HCT116 (cell line): ENCODE results near the gene OR13C4. TPM values are rescaled to one million over a fixed set of nuclear protein-coding genes. Genes with fewer than 3 reads are reported as not detected.

ENCODE experiments used
- ATAC-seq: fragments of 200-7000 bp; cut with Tn5 transposase; 2 replicates; pipeline ENCODE4 v1.9.1; 2020; ENCODE audit warnings: mild to moderate bottlenecking, moderate library complexity
- BruUV-seq: library from RNA; stranded (reverse); fragments of 400-500 nt; replicated peaks from 2 replicates; lab custom pipeline; 2021; lab: Mats Ljungman, UMichigan
- CTCF ChIA-PET: fragments of 300-600 bp; sonication (Branson Sonifier 250); formaldehyde crosslinking; loops from one replicate; lab custom pipeline; 2021; ENCODE audit warnings: antibody characterized with exemption; lab: Charles Lee
- POLR2A ChIA-PET: fragments of 300-600, 350-600 bp; sonication (Branson Sonifier 250); formaldehyde crosslinking; loops from one replicate; lab custom pipeline; 2021; ENCODE audit warnings: antibody characterized with exemption; lab: Charles Lee
- RAD21 ChIA-PET, 2 experiments: fragments of 300-600 bp; sonication (Branson Sonifier 250); formaldehyde crosslinking; loops; one replicate each; lab custom pipeline; 2023; ENCODE audit warnings: low total read pairs in 2 of 2; ENCODE audit not compliant: uncharacterized antibody in 2 of 2, unreplicated experiment in 2 of 2, low non-redundant PET in 1 of 2; lab: Charles Lee
- DNase-seq: peaks from one replicate; pipeline ENCODE4 v3.0.0-alpha.2; 2010; ENCODE audit warnings: low read depth, low spot score
- H2AFZ ChIP-seq: fragments of 200-600 bp; shearing (Covaris generic), sonication (generic); 2 replicates; pipeline ENCODE4 v1.6.1; 2017; ENCODE audit warnings: low read depth, mixed run types, mixed read lengths, antibody characterized with exemption, low read length; ENCODE audit not compliant: poor library complexity, severe bottlenecking
- H3K27ac ChIP-seq: 2 replicates; pipeline ENCODE4 v1.5.1; 2012; ENCODE audit warnings: low read depth, low read length
- H3K27me3 ChIP-seq: fragments of 200-600 bp; sonication (generic); 2 replicates; pipeline ENCODE4 v1.6.1; 2016; ENCODE audit warnings: mixed run types, low read length, mixed read lengths; ENCODE audit not compliant: insufficient read depth
- H3K36me3 ChIP-seq, 2 experiments: fragments of 200-500 bp in 1 of 2; fragments of 200-600 bp in 1 of 2; sonication (Bioruptor generic) in 1 of 2; sonication (generic) in 1 of 2; 2 replicates each; pipeline versions ENCODE4 v1.5.1 to v1.6.1; 2014 to 2016; ENCODE audit warnings: low read length in 2 of 2, inconsistent platforms in 1 of 2, mixed read lengths in 1 of 2, mixed run types in 1 of 2; ENCODE audit not compliant: insufficient read depth in 2 of 2, control insufficient read depth in 1 of 2
- H3K4me1 ChIP-seq, 2 experiments: fragments of 200-600 bp in 1 of 2; sonication (generic) in 1 of 2; 2 replicates each; pipeline versions ENCODE4 v1.5.1 to v1.6.1; 2012 to 2017; ENCODE audit warnings: low read length in 2 of 2, inconsistent platforms in 1 of 2, mild to moderate bottlenecking in 1 of 2, mixed read lengths in 1 of 2, mixed run types in 1 of 2, moderate library complexity in 1 of 2; ENCODE audit not compliant: insufficient read depth in 2 of 2, control insufficient read depth in 1 of 2
- H3K4me2 ChIP-seq: fragments of 200-600 bp; sonication (generic); 2 replicates; pipeline ENCODE4 v1.6.1; 2017; ENCODE audit warnings: mixed run types, low read length, mixed read lengths
- H3K4me3 ChIP-seq, 2 experiments: fragments of 200-600 bp in 1 of 2; sonication (generic) in 1 of 2; replicated peaks in 1 of 2; 2 replicates each; pipeline ENCODE4 v1.5.1; 2011 to 2016; ENCODE audit warnings: low read length in 2 of 2, control low read depth in 1 of 2, low read depth in 1 of 2, mild to moderate bottlenecking in 1 of 2, mixed read lengths in 1 of 2, mixed run types in 1 of 2
- H3K79me2 ChIP-seq: fragments of 200-600 bp; sonication (generic); 2 replicates; pipeline ENCODE4 v1.6.1; 2017; ENCODE audit warnings: mild to moderate bottlenecking, mixed run types, low read length, moderate library complexity, mixed read lengths; ENCODE audit not compliant: insufficient read depth
- H3K9ac ChIP-seq: fragments of 200-600 bp; sonication (generic); 2 replicates; pipeline ENCODE4 v1.6.1; 2016; ENCODE audit warnings: low read length, mixed read lengths
- H3K9me2 ChIP-seq: fragments of 200-600 bp; sonication (generic), shearing (Covaris generic); 2 replicates; pipeline ENCODE4 v1.6.1; 2017; ENCODE audit warnings: mixed run types, mild to moderate bottlenecking, moderate library complexity; ENCODE audit not compliant: insufficient read depth
- H3K9me3 ChIP-seq, 2 experiments: fragments of 200-500 bp in 1 of 2; fragments of 200-600 bp in 1 of 2; sonication (Bioruptor generic) in 1 of 2; sonication (generic) in 1 of 2; 2 replicates each; pipeline ENCODE4 v1.6.1; 2014 to 2017; ENCODE audit warnings: low read length in 2 of 2, mixed read lengths in 2 of 2, inconsistent platforms in 1 of 2, low read depth in 1 of 2, mild to moderate bottlenecking in 1 of 2, mixed run types in 1 of 2, moderate library complexity in 1 of 2; ENCODE audit not compliant: control insufficient read depth in 1 of 2, insufficient read depth in 1 of 2
- H4K20me1 ChIP-seq: fragments of 200-600 bp; sonication (generic), shearing (Covaris generic); 2 replicates; pipeline ENCODE4 v1.6.1; 2017; ENCODE audit warnings: mixed run types, mild to moderate bottlenecking, moderate library complexity; ENCODE audit not compliant: insufficient read depth
- ATF3 ChIP-seq: IDR thresholded peaks from 2 replicates; pipeline ENCODE4 v1.6.1; 2012
- CBX3 ChIP-seq: IDR thresholded peaks from 2 replicates; pipeline ENCODE4 v1.6.1; 2012; ENCODE audit warnings: low read depth
- CEBPB ChIP-seq: IDR thresholded peaks from 2 replicates; pipeline ENCODE4 v1.6.1; 2012; ENCODE audit warnings: low read depth
- EGR1 ChIP-seq: IDR thresholded peaks from 2 replicates; pipeline ENCODE4 v1.6.1; 2012; ENCODE audit warnings: low read depth
- EZH2 ChIP-seq: fragments of 200-600 bp; sonication (generic); IDR thresholded peaks from 2 replicates; pipeline ENCODE4 v1.6.1; 2017; ENCODE audit warnings: antibody characterized with exemption, mixed run types
- EZH2phosphoT487 ChIP-seq: fragments of 200-600 bp; IDR thresholded peaks from 2 replicates; pipeline ENCODE4 v1.6.1; 2018; ENCODE audit warnings: antibody characterized with exemption, borderline replicate concordance
- FOSL1 ChIP-seq: IDR thresholded peaks from 2 replicates; pipeline ENCODE4 v1.6.1; 2012; ENCODE audit warnings: low read depth
- JUND ChIP-seq: IDR thresholded peaks from 2 replicates; pipeline ENCODE4 v1.6.1; 2012
- POLR2A ChIP-seq: IDR thresholded peaks from 2 replicates; pipeline ENCODE4 v1.7.0; 2011; ENCODE audit warnings: borderline replicate concordance; ENCODE audit not compliant: insufficient read depth, insufficient read length; ENCODE audit errors: extremely low read depth
- POLR2AphosphoS5 ChIP-seq: IDR thresholded peaks from 2 replicates; pipeline ENCODE4 v1.6.1; 2011; ENCODE audit warnings: mild to moderate bottlenecking, low read depth, low read length, moderate library complexity
- RAD21 ChIP-seq: IDR thresholded peaks from 2 replicates; pipeline ENCODE4 v1.6.1; 2012; ENCODE audit warnings: low read depth, mild to moderate bottlenecking
- SP1 ChIP-seq: IDR thresholded peaks from 2 replicates; pipeline ENCODE4 v1.6.1; 2012; ENCODE audit warnings: low read depth
- SRF ChIP-seq: IDR thresholded peaks from 2 replicates; pipeline ENCODE4 v1.6.1; 2012; ENCODE audit warnings: low read depth
- TCF7L2 ChIP-seq: IDR thresholded peaks from 2 replicates; pipeline ENCODE4 v1.7.0; 2011; ENCODE audit warnings: borderline replicate concordance, inconsistent platforms; ENCODE audit not compliant: insufficient read depth, insufficient read length; ENCODE audit errors: extremely low read depth
- ZFX ChIP-seq: fragments of 450-650 bp; IDR thresholded peaks from 2 replicates; pipeline ENCODE4 v1.6.1; 2017
- ZNF274 ChIP-seq: fragments of 200-500 bp; sonication (Bioruptor generic); IDR thresholded peaks from 2 replicates; pipeline ENCODE4 v1.6.1; 2014; ENCODE audit warnings: mild to moderate bottlenecking, low read depth, low read length, inconsistent platforms
- intact Hi-C: fragments of 100-400 bp; cut with micrococcal nuclease; formaldehyde crosslinking; loops from 2 replicates; pipeline ENCODE4 v1.10.0; 2022
- total RNA-seq: library from RNA; stranded (reverse); gene quantifications from one replicate; pipeline ENCODE4 v1.2.1, GENCODE V29; 2021; ENCODE audit not compliant: unreplicated experiment
- TF ChIP-seq, protein P1 (sequence below): IDR thresholded peaks from 2 replicates; pipeline ENCODE4 v1.6.1; 2012

OR13C4 gene
- total RNA-seq, 1 experiment from 2014 or later, result not detected

DNA sequence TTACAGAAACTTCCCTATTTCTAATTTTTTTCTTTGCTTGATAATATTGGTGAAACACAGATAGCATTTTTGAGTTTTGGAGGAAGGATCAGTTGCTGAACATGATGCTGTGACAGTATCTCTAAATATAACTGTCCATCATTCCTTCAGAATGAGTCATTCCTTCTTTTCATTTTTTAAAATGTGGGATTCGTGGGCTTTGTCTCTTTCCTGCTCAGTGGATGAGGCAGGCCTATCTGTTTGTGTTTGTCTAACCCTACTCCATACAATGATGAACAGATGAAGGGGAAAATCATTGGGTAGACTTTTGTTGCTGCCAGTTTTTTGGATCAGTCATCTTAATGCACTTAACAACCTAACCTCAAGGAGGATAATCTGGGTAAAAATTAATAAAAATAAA, 26.3 kb upstream of the OR13C4 start:
- no TSS peak for BruUV-seq
- Histone ChIP-seq H3K9me2 (no peaks in the 10 kb centered on the region), H3K4me1 (no peaks in the 10 kb centered on the region), H3K4me3 (no peak overlapping the region), H4K20me1 (no peaks in the 10 kb centered on the region), H3K4me2 (no peak overlapping the region), H3K27ac (no peak overlapping the region), H3K9ac (no peak overlapping the region), H3K79me2 (no peaks in the 10 kb centered on the region), H3K27me3 (no peaks in the 10 kb centered on the region), H3K9me3 (no peaks in the 10 kb centered on the region), H3K36me3 (no peaks in the 10 kb centered on the region), H2AFZ (no peak overlapping the region)
- TF ChIP-seq POLR2AphosphoS5 (no peak), CBX3 (no peak), EGR1 (no peak), SRF (no peak)
- DNase-seq (no peak), ATAC-seq (no peak)
- ChIA-PET RAD21 (no interaction called here), POLR2A (no interaction called here), CTCF (no interaction called here)
- intact Hi-C loops, result no loop called here

DNA sequence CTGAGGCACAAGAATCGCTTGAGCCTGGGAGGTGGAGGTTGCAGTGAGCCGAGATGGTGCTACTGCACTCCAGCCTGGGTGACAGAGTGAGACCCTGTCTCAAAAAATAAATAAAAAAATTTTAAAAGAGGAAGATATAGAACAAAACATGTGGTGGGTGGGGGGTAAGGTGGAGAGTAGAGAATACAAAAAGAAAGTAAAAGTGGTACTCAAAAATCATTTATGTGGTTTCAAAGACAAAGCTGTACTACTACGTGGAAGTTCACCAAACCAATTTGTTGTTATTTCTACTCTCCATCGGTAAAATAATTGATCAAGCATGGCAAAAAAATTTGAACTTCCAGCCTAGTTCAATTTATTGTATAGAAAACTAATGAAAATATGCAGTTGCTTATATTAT, 17.6 kb upstream of the OR13C4 start:
- H3K27me3 ChIP-seq, result no peaks in the 10 kb centered on the region; the same call in 1 of the 2 replicates
- TF ChIP-seq ZNF274 (no peak), TCF7L2 (no peak), ZFX (no peak), FOSL1 (no peak), SP1 (no peak), CEBPB (no peak), POLR2AphosphoS5 (no peak), EZH2 (no peak), RAD21 (no peak), JUND (no peak), POLR2A (no peak), SRF (no peak), EZH2phosphoT487 (no peak), ATF3 (no peak)
- TF ChIP-seq, protein P1, sequence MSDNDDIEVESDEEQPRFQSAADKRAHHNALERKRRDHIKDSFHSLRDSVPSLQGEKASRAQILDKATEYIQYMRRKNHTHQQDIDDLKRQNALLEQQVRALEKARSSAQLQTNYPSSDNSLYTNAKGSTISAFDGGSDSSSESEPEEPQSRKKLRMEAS, result no peak
- H2AFZ ChIP-seq, result no peak overlapping the region
- ChIA-PET CTCF (no interaction called here), RAD21 (no interaction called here), POLR2A (no interaction called here)
- no peak overlapping the region for H3K9ac ChIP-seq
- H3K4me2 ChIP-seq, result no peak overlapping the region
- no TSS peak for BruUV-seq
- ATAC-seq, result no peak
- H3K36me3 ChIP-seq, result no peaks in the 10 kb centered on the region
- H3K4me1 ChIP-seq, result no peaks in the 10 kb centered on the region
- H3K9me3 ChIP-seq, result no peaks in the 10 kb centered on the region
- intact Hi-C loops, result no loop called here
- DNase-seq, result no peak
- H3K9me2 ChIP-seq, result no peaks in the 10 kb centered on the region; the same call in 1 of the 2 replicates
- H3K79me2 ChIP-seq, result no peaks in the 10 kb centered on the region
- H3K4me3 ChIP-seq, result no peak overlapping the region
- no peaks in the 10 kb centered on the region for H4K20me1 ChIP-seq
- H3K27ac ChIP-seq, result no peak overlapping the region
